HFFc6 (cell line): Measurements from ENCODE around the gene LRCH2. TPM values are rescaled to one million over a fixed set of nuclear protein-coding genes. Genes with fewer than 3 reads are reported as not detected.
"Not testable (repeated sequence)": the region's sequence is repeated elsewhere in the genome, so short reads cannot be mapped to it uniquely, and the experiment has no call there.

Experiments
- DNase-seq: peaks from one replicate; pipeline ENCODE4 v3.0.0-alpha.2; 2018
- H3K27ac Mint-ChIP-seq: 2 replicates; pipeline ENCODE4 v1.8.0; 2020; ENCODE audit warnings: mild to moderate bottlenecking, mixed read lengths
- H3K27me3 Mint-ChIP-seq: 2 replicates; pipeline ENCODE4 v1.8.0; 2021; ENCODE audit warnings: mild to moderate bottlenecking, moderate library complexity, mixed read lengths; ENCODE audit not compliant: insufficient read depth
- H3K36me3 Mint-ChIP-seq: 2 replicates; pipeline ENCODE4 v1.8.0; 2021; ENCODE audit warnings: low read depth, mixed read lengths
- H3K4me1 Mint-ChIP-seq: 2 replicates; pipeline ENCODE4 v1.8.0; 2020; ENCODE audit warnings: low read depth, mixed read lengths
- H3K4me3 Mint-ChIP-seq: 2 replicates; pipeline ENCODE4 v1.8.0; 2020; ENCODE audit warnings: mild to moderate bottlenecking, moderate library complexity, mixed read lengths
- H3K9me3 Mint-ChIP-seq: 2 replicates; pipeline ENCODE4 v1.8.0; 2020; ENCODE audit warnings: mild to moderate bottlenecking, mixed read lengths
- total RNA-seq, 6 experiments: library from RNA; stranded (reverse); fragmentation: NEBNext Ultra II Directional; extraction: Animal tissue kit (Norgen Biotek cat#: 25700); gene quantifications; 2 replicates in 1 of 6; 3 replicates in 5 of 6; pipeline ENCODE4 v1.2.3, GENCODE V29; 2021
- TF ChIP-seq, protein P1 (sequence below): fragments of 200-600 bp; sonication (generic); IDR thresholded peaks from 2 replicates; pipeline ENCODE4 v1.5.0; 2021; ENCODE audit warnings: antibody characterized with exemption, mild to moderate bottlenecking

LRCH2 gene
- total RNA-seq, 6 experiments from 2014 or later: 5.7 to 8.9 (median 7.0) TPM

DNA sequence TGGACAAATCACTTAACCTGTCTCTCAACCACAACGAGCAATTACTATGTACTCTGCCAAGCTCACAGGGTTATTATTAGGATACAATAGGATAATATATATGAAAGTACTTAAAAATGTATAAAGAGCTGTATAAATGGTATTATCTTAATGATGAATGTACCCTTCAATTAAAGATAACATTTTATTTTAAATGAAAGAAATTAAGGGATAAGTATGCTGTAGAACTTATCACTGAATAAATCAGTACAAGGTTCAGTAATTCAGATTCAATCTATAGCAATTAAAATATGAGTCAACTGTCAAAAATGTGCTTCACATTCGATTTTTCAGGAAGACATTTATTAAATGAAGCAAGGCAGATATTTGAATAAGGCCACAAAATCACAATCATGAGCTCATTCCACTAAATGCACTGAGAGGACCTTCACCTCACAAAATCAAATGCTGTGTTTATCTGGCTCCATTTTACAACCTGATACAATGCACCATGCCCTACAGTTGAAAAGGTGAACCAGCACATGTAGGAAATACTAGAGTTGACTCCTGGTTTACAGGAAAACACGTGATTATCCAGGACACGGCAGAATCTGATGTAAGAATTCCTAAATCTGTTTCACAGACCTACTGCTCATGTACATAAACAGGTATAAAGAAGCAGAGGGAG, 4.4 kb downstream of the LRCH2 start:
- H3K9me3 Mint-ChIP-seq: no peaks in the 10 kb centered on the region
- H3K27ac Mint-ChIP-seq: no peak overlapping the region
- no peaks in the 10 kb centered on the region; the same call in 1 of the 2 replicates for H3K27me3 Mint-ChIP-seq
- peak overlapping the region; percentile 92 for H3K4me3 Mint-ChIP-seq
- TF ChIP-seq, protein P1, sequence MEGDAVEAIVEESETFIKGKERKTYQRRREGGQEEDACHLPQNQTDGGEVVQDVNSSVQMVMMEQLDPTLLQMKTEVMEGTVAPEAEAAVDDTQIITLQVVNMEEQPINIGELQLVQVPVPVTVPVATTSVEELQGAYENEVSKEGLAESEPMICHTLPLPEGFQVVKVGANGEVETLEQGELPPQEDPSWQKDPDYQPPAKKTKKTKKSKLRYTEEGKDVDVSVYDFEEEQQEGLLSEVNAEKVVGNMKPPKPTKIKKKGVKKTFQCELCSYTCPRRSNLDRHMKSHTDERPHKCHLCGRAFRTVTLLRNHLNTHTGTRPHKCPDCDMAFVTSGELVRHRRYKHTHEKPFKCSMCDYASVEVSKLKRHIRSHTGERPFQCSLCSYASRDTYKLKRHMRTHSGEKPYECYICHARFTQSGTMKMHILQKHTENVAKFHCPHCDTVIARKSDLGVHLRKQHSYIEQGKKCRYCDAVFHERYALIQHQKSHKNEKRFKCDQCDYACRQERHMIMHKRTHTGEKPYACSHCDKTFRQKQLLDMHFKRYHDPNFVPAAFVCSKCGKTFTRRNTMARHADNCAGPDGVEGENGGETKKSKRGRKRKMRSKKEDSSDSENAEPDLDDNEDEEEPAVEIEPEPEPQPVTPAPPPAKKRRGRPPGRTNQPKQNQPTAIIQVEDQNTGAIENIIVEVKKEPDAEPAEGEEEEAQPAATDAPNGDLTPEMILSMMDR: no peak
- peaks cover 42% of the 10 kb centered on the region for H3K4me1 Mint-ChIP-seq
- DNase-seq: no peak
- H3K36me3 Mint-ChIP-seq: no peaks in the 10 kb centered on the region

DNA sequence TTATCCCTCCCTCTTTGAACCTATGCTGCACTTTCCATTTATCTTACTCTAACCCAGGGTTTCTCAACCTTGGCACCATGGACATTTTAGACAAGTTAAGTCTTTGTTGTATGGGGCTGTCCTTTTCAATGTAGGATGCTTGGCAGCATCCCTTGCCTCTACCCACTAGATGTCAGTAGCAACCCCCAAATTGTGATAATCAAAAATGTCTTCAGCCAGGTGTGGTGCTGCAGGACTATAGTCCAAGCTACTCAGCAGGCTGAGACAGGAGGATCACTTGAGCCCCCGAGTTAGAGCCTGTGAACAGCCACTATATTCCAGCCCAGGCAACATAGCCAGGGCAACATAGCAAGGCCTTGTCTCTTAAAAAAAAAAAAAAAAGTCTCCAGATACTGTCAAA, 7.0 kb downstream of the LRCH2 start:
- Mint-ChIP-seq H3K27ac (no peak overlapping the region), H3K27me3 (no peaks in the 10 kb centered on the region; the same call in 1 of the 2 replicates), H3K9me3 (no peaks in the 10 kb centered on the region), H3K4me3 (no peak overlapping the region), H3K4me1 (peaks cover 29% of the 10 kb centered on the region), H3K36me3 (no peaks in the 10 kb centered on the region)
- TF ChIP-seq, protein P1: peak; percentile 68
- DNase-seq: peak; percentile 24

DNA sequence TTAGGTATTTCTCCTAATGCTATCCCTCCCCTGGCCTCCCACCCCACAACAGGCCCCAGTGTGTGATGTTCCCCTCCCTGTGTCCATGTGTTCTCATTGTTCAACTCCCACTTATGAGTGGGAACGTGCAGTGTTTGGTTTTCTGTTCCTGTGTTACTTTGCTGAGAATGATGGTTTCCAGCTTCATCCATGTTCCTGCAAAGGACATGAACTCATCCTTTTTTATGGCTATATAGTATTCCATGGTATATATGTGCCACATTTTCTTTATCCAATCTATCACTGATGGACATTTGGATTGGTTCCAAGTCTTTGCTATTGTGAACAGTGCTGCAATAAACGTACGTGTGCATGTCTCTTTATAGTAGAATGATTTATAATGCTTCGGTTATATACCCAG, 16.6 kb downstream of the LRCH2 start:
- not testable (repeated sequence) for DNase-seq, H3K4me3 Mint-ChIP-seq, H3K9me3 Mint-ChIP-seq, H3K36me3 Mint-ChIP-seq, H3K4me1 Mint-ChIP-seq, H3K27me3 Mint-ChIP-seq, H3K27ac Mint-ChIP-seq

DNA sequence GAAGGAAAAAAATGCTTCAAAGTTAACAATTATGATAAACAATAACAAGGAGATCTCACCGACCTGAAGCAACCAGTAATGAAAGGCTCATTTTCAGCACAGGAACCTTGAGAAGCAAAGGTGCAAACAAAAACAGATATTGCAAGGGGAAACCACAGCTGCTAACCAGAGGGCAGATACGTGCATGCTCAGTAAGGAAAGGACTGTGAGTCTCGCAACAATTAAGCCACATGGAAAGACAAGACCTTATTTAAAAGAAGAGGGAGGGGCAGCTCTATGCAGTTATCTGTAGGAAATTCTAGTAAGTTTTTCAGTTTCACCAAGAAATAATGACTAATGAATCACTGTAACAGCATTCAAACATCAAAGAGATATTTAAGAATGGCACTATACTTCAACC, 19.3 kb downstream of the LRCH2 start:
- Mint-ChIP-seq H3K9me3 (no peaks in the 10 kb centered on the region), H3K4me1 (no peaks in the 10 kb centered on the region), H3K27ac (no peak overlapping the region), H3K4me3 (no peak overlapping the region), H3K36me3 (peaks cover 7% of the 10 kb centered on the region; the same call in 1 of the 2 replicates), H3K27me3 (no peaks in the 10 kb centered on the region; the same call in 1 of the 2 replicates)
- TF ChIP-seq, protein P1: no peak
- DNase-seq: no peak

DNA sequence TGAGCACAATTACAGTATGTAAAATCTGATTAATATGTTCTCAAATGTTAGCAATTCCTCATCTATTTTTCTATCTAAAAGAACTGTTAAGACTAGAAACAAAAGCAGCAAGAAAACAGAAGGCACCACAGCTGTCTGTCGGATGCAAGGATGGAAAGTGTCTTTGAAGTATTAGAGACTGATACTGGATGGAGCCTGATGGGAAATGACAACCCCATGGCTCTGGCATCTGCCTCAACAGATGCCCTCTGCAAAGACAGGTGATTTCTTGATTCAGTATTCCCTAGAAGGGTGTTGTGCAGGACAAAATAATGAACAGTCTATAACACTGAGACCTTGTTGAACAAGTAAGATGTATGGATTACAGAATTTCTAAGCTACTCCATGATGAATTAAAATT, 19.7 kb downstream of the LRCH2 start:
- Mint-ChIP-seq H3K27me3 (no peaks in the 10 kb centered on the region; the same call in 1 of the 2 replicates), H3K4me1 (no peaks in the 10 kb centered on the region)
- TF ChIP-seq, protein P1: no peak

DNA sequence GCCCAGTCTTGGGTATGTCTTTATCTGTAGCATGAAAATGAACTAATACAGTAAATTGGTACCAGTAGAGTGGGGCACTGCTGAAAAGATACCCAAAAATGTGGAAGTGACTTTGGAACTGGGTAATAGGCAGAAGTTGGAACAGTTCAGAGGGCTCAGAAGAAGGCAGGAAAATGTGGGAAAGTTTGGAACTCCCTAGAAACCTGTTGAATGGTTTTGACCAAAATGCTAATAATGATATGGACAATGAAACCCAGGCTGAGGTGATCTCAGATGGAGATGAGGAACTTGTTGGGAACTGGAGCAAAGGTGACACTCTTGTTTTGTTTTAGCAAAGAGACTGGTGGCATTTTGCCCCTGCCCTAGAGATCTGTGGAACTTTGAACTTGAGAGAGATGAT, 24.3 kb downstream of the LRCH2 start:
- H3K4me3 Mint-ChIP-seq, DNase-seq, H3K9me3 Mint-ChIP-seq, H3K4me1 Mint-ChIP-seq, H3K27me3 Mint-ChIP-seq, H3K27ac Mint-ChIP-seq: not testable (repeated sequence)
- peaks cover 13% of the 10 kb centered on the region for H3K36me3 Mint-ChIP-seq

More for the DNA sequence above, 19.7 kb downstream of the LRCH2 start:
- DNase-seq: no peak
- H3K27ac Mint-ChIP-seq: no peak overlapping the region
- H3K9me3 Mint-ChIP-seq: no peaks in the 10 kb centered on the region
- H3K36me3 Mint-ChIP-seq: peaks cover 7% of the 10 kb centered on the region; the same call in 1 of the 2 replicates
- no peak overlapping the region for H3K4me3 Mint-ChIP-seq
